Endothelial cell of umbilical vein (primary cell): ENCODE measurements around the gene SPIRE1.

Source experiments
- CTCF ChIP-seq, 2 donors: IDR thresholded peaks; 1 replicate in 1 of 2; 2 replicates in 1 of 2; pipeline ENCODE4 v1.5.1; 2011; ENCODE audit warnings: low read length in 2 of 2, mild to moderate bottlenecking in 2 of 2, moderate library complexity in 2 of 2, control low read depth in 1 of 2, inconsistent platforms in 1 of 2, low read depth in 1 of 2; ENCODE audit not compliant: insufficient read depth in 1 of 2; ENCODE audit errors: extremely low read depth in 1 of 2
- EZH2 ChIP-seq: IDR thresholded peaks from 2 replicates; pipeline ENCODE4 v1.6.1; 2012; ENCODE audit warnings: borderline replicate concordance, low read depth, mild to moderate bottlenecking, moderate library complexity, low read length, inconsistent platforms; ENCODE audit not compliant: severe bottlenecking
- FOS ChIP-seq: IDR thresholded peaks from 2 replicates; pipeline ENCODE4 v1.6.1; 2011; ENCODE audit warnings: mild to moderate bottlenecking, low read length, moderate library complexity, borderline replicate concordance; ENCODE audit not compliant: insufficient read depth
- GATA2 ChIP-seq: IDR thresholded peaks from 2 replicates; pipeline ENCODE4 v1.7.0; 2011; ENCODE audit warnings: low read depth, mild to moderate bottlenecking, moderate library complexity, mixed read lengths, low read length; ENCODE audit not compliant: insufficient read length, insufficient read depth
- JUN ChIP-seq: IDR thresholded peaks from 2 replicates; pipeline ENCODE4 v1.6.1; 2011; ENCODE audit warnings: borderline replicate concordance, low read depth; ENCODE audit not compliant: insufficient read length, insufficient read depth
- MAX ChIP-seq: IDR thresholded peaks from 2 replicates; pipeline ENCODE4 v1.6.1; 2011; ENCODE audit not compliant: insufficient read depth, insufficient read length
- MYC ChIP-seq: IDR thresholded peaks from one replicate; pipeline ENCODE4 v1.6.1; 2011; ENCODE audit warnings: mild to moderate bottlenecking, low read depth, low read length
- POLR2A ChIP-seq: IDR thresholded peaks from 2 replicates; pipeline ENCODE4 v1.6.1; 2012; ENCODE audit warnings: low read depth, mild to moderate bottlenecking, control low read depth, low read length
- POLR2AphosphoS5 ChIP-seq: IDR thresholded peaks from 2 replicates; pipeline ENCODE4 v1.6.1; 2012; ENCODE audit warnings: low read depth, mild to moderate bottlenecking, control low read depth, low read length, moderate library complexity; ENCODE audit not compliant: insufficient read depth

DNA sequence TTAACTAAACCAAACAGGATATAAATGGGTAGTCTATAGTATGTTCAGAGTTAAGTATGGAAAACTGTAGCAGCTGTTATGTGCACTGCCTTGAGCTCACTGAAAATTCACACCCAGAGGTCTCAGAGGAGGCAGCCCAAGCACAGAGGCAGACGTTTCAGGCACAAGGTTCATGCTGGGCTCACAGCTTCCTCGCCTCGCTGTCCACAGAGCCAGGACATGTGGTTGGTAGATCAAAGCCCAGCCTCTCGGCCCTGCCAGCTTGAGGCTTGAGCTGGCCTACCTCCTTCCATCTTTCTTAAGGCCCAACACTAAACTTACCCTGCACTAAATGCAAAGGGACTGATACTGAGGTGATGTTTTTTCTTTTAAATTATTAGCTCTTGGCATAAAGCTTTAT lies 206.5 kb downstream of the SPIRE1 start:
- TF ChIP-seq CTCF (IDR thresholded peaks at IDR 0.05; ENCODE audit: extremely low read depth in 1 of 2, insufficient read depth in 1 of 2, low read depth in 1 of 2, low read length in 2 of 2), result no peak
- no peak for TF ChIP-seq POLR2AphosphoS5
- TF ChIP-seq EZH2, result no peak
- TF ChIP-seq MAX, result no peak
- no peak for TF ChIP-seq POLR2A
- no peak for TF ChIP-seq JUN
- no peak for TF ChIP-seq MYC
- TF ChIP-seq GATA2, result no peak
- no peak for TF ChIP-seq FOS
